ENCODE measurements around the gene SLC12A8. TPM values are rescaled to one million over a fixed set of nuclear protein-coding genes. Genes with fewer than 3 reads are reported as not detected.
A peak's percentile ranks its signal among the peaks of the same experiment; 100 is the strongest.

Gene SLC12A8
- 0.13 and 0.71 TPM in 2 replicates for total RNA-seq (2016; rRNA removed; fragmentation: Illumina TruSeq; extraction: Trizol)
- 0.18 and 0.40 TPM in 2 replicates for total RNA-seq (2016; cell fraction: cytosol; rRNA removed; fragmentation: Illumina TruSeq; extraction: Trizol; ENCODE audit: low read depth)
- total RNA-seq (2016; cell fraction: insoluble cytoplasmic fraction; rRNA removed; fragmentation: Illumina TruSeq; extraction: Trizol) = 0.33 and 0.52 TPM in 2 replicates
- total RNA-seq (2016; cell fraction: membrane; rRNA removed; fragmentation: Illumina TruSeq; extraction: Trizol) = 0.10 and 0.34 TPM in 2 replicates
- total RNA-seq (2016; cell fraction: nucleus; rRNA removed; fragmentation: Illumina TruSeq; extraction: Trizol) = 0.56 and 0.65 TPM in 2 replicates
- polyA plus RNA-seq (2011; rRNA removed) = 0.44 and 0.55 TPM in 2 replicates
- polyA plus RNA-seq (2011; cell fraction: cytosol; rRNA removed) = 0.16 and 0.17 TPM in 2 replicates
- 0.14 and 0.79 TPM in 2 replicates for polyA plus RNA-seq (2011; cell fraction: nucleus; rRNA removed)
- 0.24 TPM in 1 of 2 replicates, not detected in the other for polyA plus RNA-seq (2012)
- 0.03 TPM in 1 of 2 replicates, not detected in the other for polyA plus RNA-seq (2016; cell fraction: cytosol; fragmentation: Illumina TruSeq; extraction: Trizol; ENCODE audit: low read depth)
- polyA plus RNA-seq (2016; cell fraction: insoluble cytoplasmic fraction; fragmentation: Illumina TruSeq; extraction: Trizol; ENCODE audit: low read depth) = 0.13 TPM in 1 of 2 replicates, not detected in the other
- 0.14 TPM in 1 of 2 replicates, not detected in the other for polyA plus RNA-seq (2016; cell fraction: membrane; fragmentation: Illumina TruSeq; extraction: Trizol; ENCODE audit: low read depth)
- 0.73 and 1.4 TPM in 2 replicates for polyA plus RNA-seq (2016; cell fraction: nucleus; fragmentation: Illumina TruSeq; extraction: Trizol; ENCODE audit: insufficient read depth, low read depth)
- 1.2 and 6.6 TPM in 2 replicates for polyA minus RNA-seq (2011; rRNA and poly(A)+ RNA removed; ENCODE audit: low replicate concordance)
- not detected in 2 replicates for polyA minus RNA-seq (2011; cell fraction: cytosol; rRNA and poly(A)+ RNA removed)
- 0.62 and 0.90 TPM in 2 replicates for polyA minus RNA-seq (2011; cell fraction: nucleus; rRNA and poly(A)+ RNA removed)
- Bru-seq, nascent RNA = percentile 21 among the genes with signal in this experiment
- BruChase-seq, experiment 1, labeled RNA remaining after a 6-hour chase = percentile 28 among the genes with signal in this experiment
- percentile 39 among the genes with signal in this experiment for BruChase-seq, experiment 2, labeled RNA remaining after a 2-hour chase
- long read RNA-seq, experiment 1, partial matches to known transcripts = 0 of 1 reads
- long read RNA-seq, experiment 1, other reads (novel, unspliced or antisense) = 1 of 1 reads
- long read RNA-seq, experiment 2 = 0 reads

- Histone ChIP-seq H4K20me1 (ENCODE audit: insufficient read depth, low read length) (no peaks in the 10 kb centered on the region), H3K36me3 (replicated peaks in 1 of 2; ENCODE audit: control insufficient read depth in 1 of 2, insufficient read depth in 2 of 2, low read length in 2 of 2) (no peaks in the 10 kb centered on the region), H3K4me3 (replicated peaks in 1 of 3; ENCODE audit: insufficient read depth in 1 of 3, low read depth in 2 of 3, low read length in 3 of 3) (peak within 1 kb of the TSS; percentile 40 to 68 (median 45); a peak in 5 of 6 replicates), H3K9ac (ENCODE audit: insufficient read depth, low read depth, low read length) (peak within 1 kb of the TSS; percentile 34; the same call in 1 of the 2 replicates), H3K79me2 (ENCODE audit: insufficient read depth, low read length) (no peaks in the 10 kb centered on the region), H3K9me3 (ENCODE audit: low read length) (no peaks in the 10 kb centered on the region), H3K27ac (ENCODE audit: extremely low read length, insufficient read depth, low read length) (no peak within 1 kb of the TSS), H3K4me2 (ENCODE audit: low read depth, low read length) (peak within 1 kb of the TSS; percentile 85), H2AFZ (ENCODE audit: low read length) (peak within 1 kb of the TSS; percentile 42), H3K27me3 (ENCODE audit: control insufficient read depth in 1 of 2, insufficient read depth in 2 of 2, low read length in 2 of 2) (peaks cover 0 to 18% of the 10 kb centered on the region in 2 experiments; a peak in 3 of 5 replicates), H3K4me1 (ENCODE audit: insufficient read depth, low read length) (peaks cover 41% of the 10 kb centered on the region)
- DNase-seq (ENCODE audit: low spot score) (no peak), ATAC-seq (peak; percentile 81), FAIRE-seq (no peak)
- no TSS peak for BruUV-seq (replicated peaks)
- POLR2A ChIA-PET = no interaction called here
- in situ Hi-C loops (cut with HindIII; ENCODE audit: extremely low pct_ligation_motif_present, low pct_unique_long_range_greater_than_20kb) (no loop called here), intact Hi-C loops (cut with micrococcal nuclease; ENCODE audit: unreplicated experiment) (no loop called here)
- 11% methylated on average over 7 of the region's 55 CpGs for WGBS (ENCODE audit: low lambda C conversion rate)
- CTCF ChIA-PET (ENCODE audit: low intra/inter-chr PET ratio, low total read pairs) = no interaction called here
- no peak for TF ChIP-seq ZNF549 (CRISPR knock-in tag; IDR thresholded peaks at IDR 0.05)
- TF ChIP-seq PATZ1 (CRISPR knock-in tag; IDR thresholded peaks at IDR 0.05) = peak; percentile 30; the same call in 1 of the 2 replicates
- no peak for TF ChIP-seq ZNF207 (IDR thresholded peaks at IDR 0.05; ENCODE audit: borderline replicate concordance)
- TF ChIP-seq ZBED4 (CRISPR knock-in tag; IDR thresholded peaks at IDR 0.05; ENCODE audit: borderline replicate concordance) = no peak
- no peak for TF ChIP-seq HOXA9 (CRISPR knock-in tag; IDR thresholded peaks at IDR 0.05; ENCODE audit: borderline replicate concordance)
- no peak for TF ChIP-seq NFIB (CRISPR knock-in tag; IDR thresholded peaks at IDR 0.05; ENCODE audit: borderline replicate concordance)
- 0 out of 2 replicates have a peak, but pooled peaks have one; percentile 33 for TF ChIP-seq ZNF512B (CRISPR knock-in tag; IDR thresholded peaks at IDR 0.05; ENCODE audit: borderline replicate concordance)
These were observed at the start of gene SLC12A8 for GRCh38 chr3:125212509-125213363. SLC12A8 (minus strand) TSS chr3:125212748; CDS start chr3:125211349, 1,399 bp downstream.

Measured in HepG2 (cell line).